GM20431 (cell line): ENCODE measurements around the gene PDCL2.
"Not testable (repeated sequence)": the region's sequence is repeated elsewhere in the genome, so short reads cannot be mapped to it uniquely, and the experiment has no call there.

Experiments
- in situ Hi-C: fragments of 300-500 bp; cut with MseI, MboI; formaldehyde crosslinking; loops from one replicate; pipeline ENCODE4 v1.15.0; 2020; ENCODE audit warnings: low sequenced_read_pairs; ENCODE audit not compliant: unreplicated experiment

Gene PDCL2

DNA sequence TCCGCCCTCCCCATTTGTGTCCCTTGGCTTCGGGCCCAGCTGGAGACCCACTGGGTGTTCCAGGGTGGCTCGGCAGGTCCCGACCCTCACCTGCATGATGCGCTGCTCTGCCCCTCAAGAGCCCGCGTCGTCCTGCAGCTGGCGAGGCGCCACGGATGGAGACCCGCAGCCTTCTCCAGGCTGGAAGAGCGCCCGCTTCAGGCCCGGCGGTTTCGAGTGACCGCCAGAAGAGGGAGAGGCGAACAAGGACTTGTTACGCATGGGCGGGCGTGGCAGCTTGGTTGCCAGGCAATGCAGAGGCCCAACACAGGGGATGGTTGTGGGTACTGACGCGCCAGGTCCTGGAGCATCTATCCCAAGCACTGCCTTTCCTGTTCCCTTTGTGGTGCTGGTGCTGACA lies at the start of gene PDCL2:
PDCL2 (minus strand) TSS at position 232 of the 400 bp plus-strand sequence; CDS start at position 96, 136 bp downstream.
- in situ Hi-C loops = no loop called here

DNA sequence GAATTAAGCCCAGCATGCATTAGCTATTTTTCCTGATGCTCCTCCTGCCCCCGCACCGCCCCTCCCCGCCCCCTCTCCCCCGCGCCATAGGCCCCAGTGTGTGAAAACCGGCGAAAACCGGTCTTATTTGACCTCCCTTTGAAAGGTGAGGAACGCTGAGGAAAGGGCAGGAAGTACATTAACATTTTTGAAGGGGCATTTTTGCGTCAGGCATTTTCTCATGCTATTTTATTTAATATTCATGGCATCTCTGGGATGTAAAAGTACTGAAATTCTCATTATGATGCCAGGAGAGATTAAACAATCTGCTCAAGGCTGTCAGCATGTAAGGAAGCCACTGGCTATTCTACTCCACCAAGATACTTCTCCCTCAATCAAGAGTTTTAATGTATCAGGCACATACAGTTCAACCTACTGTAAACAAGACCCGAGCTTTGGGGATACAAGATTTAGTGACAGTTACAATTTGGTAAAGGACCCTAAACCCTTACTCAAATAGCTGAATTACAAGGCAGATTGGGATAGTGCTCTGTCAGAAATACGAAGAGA lies 45.3 kb upstream of the PDCL2 start:
- in situ Hi-C loops = no loop called here

DNA sequence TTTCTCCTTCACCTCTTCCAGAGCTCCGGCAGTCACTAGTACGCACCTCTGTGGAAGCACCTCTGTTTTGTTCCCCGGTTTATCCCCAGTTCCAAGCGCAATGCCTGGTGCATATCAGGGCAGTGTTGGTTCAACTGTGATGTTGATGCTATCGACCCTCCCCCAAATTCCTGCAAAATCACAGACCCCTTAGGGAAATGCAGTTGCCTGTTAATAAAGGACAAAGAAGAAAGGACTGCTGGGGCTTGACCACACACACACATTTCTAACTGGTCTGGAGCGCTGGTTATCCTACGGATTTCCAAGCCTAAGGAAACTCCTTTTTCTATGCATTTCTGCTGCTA lies 44.6 kb upstream of the PDCL2 start:
- in situ Hi-C loops = no loop called here

DNA sequence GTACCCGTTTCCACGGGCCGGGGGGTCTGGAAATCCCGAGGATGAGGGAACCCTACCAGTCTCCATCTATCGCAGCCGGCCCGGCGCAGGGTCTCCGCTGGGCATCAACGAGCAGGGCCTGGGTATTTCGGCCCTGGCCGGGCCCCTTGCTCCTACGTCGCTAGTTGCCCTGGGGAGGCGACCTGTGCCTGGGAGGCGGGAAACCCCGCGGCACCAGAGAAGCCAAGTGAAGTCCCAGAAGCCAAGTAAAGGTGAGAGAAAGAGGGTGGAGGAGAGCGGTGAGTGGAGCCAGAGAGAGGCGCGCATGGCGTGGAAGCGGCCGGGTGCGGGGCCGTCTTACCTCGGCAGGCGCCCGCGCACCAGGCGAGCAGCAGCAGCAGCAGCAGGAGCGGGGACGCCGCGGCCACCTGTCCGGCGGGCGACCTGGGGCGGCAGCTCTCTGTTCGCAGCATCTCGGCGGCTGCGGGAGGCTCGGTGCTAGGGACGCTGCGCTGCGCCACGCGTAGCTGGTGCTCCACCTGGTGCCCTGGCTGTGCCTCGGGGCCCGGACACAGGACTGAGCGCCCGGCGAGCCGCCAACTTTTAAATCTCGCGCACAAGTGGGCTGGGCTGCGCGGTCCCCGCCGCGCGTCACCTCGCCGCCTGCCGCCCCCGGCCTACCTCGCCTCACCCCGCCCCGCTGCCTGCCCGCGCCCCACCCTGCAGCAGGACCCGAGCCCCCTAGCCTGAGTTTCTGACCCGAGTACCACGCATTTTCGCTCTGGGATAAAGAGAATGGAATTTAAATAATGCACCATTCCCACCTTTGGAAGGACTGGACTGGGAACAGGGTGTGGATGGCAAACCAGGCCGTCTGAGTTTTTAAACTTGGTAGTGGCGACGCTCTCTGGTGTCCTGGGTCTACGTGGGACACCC lies 44.0 kb upstream of the PDCL2 start, which contains the start of gene NMU:
NMU (minus strand) TSS at position 558 of the 915 bp plus-strand sequence; CDS start at position 452, 106 bp downstream.
- in situ Hi-C loops = no loop called here

- in situ Hi-C loops = no loop called here
Measured at GRCh38 chr4:55635282-55635681, 43.2 kb upstream of the PDCL2 start.

GRCh38 chr4:55634417-55635128 lies 42.5 kb upstream of the PDCL2 start:
- in situ Hi-C loops = no loop called here

GRCh38 chr4:55633903-55634302 lies 41.9 kb upstream of the PDCL2 start:
- in situ Hi-C loops = no loop called here

GRCh38 chr4:55625835-55626234 lies 33.8 kb upstream of the PDCL2 start:
- in situ Hi-C loops = no loop called here

DNA sequence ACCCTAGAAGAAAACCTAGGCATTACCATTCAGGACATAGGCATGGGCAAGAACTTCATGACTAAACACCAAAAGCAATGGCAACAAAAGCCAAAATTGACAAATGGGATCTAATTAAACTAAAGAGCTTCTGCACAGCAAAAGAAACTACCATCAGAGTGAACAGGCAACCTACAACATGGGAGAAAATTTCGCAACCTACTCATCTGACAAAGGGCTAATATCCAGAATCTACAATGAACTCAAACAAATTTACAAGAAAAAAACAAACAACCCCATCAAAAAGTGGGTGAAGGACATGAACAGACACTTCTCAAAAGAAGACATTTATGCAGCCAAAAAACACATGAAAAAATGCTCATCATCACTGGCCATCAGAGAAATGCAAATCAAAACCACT lies 32.0 kb upstream of the PDCL2 start:
- in situ Hi-C loops = not testable (repeated sequence)

DNA sequence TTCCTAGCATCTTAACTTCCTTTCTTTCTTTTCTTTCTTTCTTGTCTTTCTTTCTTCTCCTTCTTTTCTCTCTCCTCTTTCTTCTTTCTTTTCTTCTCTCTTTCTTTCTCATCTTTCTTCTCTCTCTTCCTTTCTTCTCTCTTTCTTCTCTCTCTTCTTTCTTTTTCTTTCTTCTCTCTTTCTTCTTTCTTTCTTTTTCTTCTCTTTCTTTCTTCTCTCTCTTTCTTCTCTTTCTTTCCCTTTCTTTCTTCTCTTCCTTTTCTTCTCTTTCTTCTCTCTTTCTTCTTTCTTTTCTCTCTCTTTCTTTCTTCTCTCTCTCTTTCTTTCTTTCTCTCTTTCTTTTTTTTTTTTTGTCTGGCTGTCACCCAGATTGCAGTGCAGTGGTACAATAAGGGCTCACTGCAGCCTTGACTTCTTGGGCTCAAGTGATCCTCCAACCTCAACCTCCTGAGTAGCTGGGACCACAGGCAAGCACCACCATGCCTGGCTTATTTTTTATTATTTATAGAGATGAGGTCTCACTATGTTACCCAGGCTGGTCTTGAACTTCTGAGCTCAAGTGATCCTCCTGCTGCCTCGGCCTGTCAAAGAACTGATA lies 26.6 kb upstream of the PDCL2 start:
- in situ Hi-C loops = no loop called here

DNA sequence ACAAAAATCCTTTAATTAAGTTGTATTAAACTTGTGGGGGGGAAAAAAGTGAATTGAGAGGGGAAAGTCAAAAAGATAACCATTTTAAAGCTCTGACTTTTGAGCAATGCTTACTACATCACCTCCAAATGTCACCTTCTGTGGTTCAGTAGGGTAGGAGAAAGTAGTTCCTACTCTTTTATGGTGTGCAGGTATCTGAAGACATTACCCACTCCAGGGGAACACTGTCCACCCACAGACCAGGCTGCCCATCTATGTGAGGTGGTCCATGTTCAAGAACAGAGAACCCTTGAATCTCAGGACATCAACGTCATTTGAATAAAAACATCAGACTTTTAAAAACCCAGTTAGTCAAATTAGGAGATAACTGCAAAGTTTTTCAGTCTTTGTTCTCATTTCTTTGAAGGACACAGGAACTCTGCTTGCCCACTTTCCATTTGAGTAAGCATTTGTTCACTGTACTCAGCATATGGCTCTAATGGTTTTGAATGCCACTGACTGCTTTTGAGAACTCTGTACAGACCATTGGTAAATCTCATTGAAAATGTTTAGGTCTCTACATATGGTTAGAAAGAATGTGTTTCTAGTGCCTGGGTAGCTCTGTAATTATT lies 25.6 kb upstream of the PDCL2 start:
- in situ Hi-C loops = no loop called here

GRCh38 chr4:55615008-55615407 lies 23.0 kb upstream of the PDCL2 start:
- in situ Hi-C loops = no loop called here

- in situ Hi-C loops = no loop called here
Measured at GRCh38 chr4:55613621-55614020, 21.6 kb upstream of the PDCL2 start.

GRCh38 chr4:55612341-55612740 lies 20.3 kb upstream of the PDCL2 start:
- in situ Hi-C loops = no loop called here

- in situ Hi-C loops = no loop called here
Measured at GRCh38 chr4:55611358-55612059, 19.5 kb upstream of the PDCL2 start.

DNA sequence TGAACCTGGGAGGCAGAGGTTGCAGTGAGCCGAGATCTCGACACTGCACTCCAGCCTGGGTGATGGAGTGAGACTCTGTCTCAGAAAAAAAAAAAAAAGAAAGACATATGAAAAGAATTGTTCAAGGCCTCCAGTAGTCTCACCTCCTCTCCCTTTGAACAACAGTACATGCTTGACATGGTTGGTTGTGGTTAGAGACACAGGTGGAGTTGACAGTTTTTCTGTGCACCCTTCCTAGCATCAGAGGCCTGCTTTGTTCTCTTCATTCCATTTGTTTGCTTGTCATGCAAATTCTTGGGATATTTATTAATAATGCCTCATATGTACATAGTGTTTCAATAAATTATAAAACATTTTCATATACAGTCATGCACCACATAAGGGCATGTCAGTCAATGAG lies 18.3 kb upstream of the PDCL2 start:
- in situ Hi-C loops = no loop called here

- in situ Hi-C loops = no loop called here
Measured at GRCh38 chr4:55609393-55609866, 17.4 kb upstream of the PDCL2 start.

DNA sequence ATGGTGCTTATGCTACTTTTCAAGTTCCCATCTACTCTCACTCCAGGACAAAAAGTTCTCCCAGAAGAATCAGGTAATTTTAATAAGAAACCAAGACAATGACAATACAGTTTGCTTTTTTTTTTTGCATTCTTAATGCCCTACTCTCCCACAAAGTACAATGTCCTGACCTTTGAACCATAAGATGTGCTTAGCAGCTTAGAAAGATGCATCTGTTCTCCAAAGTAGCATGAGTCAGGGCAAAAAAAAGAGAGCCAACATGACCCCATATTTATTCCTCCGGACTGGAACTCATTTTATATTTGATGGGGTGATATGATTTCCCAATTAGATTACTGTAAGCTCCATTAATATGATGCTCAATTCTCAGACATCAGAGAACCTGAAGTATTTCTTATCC lies 16.5 kb upstream of the PDCL2 start:
- in situ Hi-C loops = no loop called here

GRCh38 chr4:55604996-55605395 lies 13.0 kb upstream of the PDCL2 start:
- in situ Hi-C loops = no loop called here
